Endothelial cell of umbilical vein (primary cell): ENCODE data around the gene MLC1. TPM values are rescaled to one million over a fixed set of nuclear protein-coding genes. Genes with fewer than 3 reads are reported as not detected.

Experiments used
- BruUV-seq: library from RNA; stranded (reverse); fragments of 400-500 nt; replicated peaks from 2 replicates; lab custom pipeline; 2021; lab: Mats Ljungman, UMichigan
- CTCF ChIA-PET: fragments of 300-600, 350-600 bp; sonication (Branson Sonifier 250); formaldehyde crosslinking; loops from one replicate; lab custom pipeline; 2021; ENCODE audit warnings: antibody characterized with exemption, inconsistent platforms; lab: Charles Lee
- POLR2A ChIA-PET: fragments of 300-600, 350-600 bp; sonication (Branson Sonifier 250); formaldehyde crosslinking; loops from one replicate; lab custom pipeline; 2021; ENCODE audit warnings: antibody characterized with exemption, inconsistent platforms; lab: Charles Lee
- DNase-seq: peaks from one replicate; pipeline ENCODE4 v3.0.0-alpha.2; 2011; ENCODE audit warnings: low read depth, low spot score
- FAIRE-seq: peaks from 2 replicates; lab custom pipeline; 2011; peaks lifted over from hg19 to GRCh38; lab: Jason Lieb, UNC
- H2AFZ ChIP-seq: 2 replicates; pipeline ENCODE4 v1.6.0; 2012; ENCODE audit warnings: low read depth, low read length, control low read depth, inconsistent platforms
- H3K27ac ChIP-seq: 2 replicates; pipeline ENCODE4 v1.5.1; 2011; ENCODE audit warnings: low read depth, mild to moderate bottlenecking, control low read depth, low read length, moderate library complexity; ENCODE audit not compliant: insufficient read depth
- H3K27me3 ChIP-seq, 2 experiments: 2 replicates each; pipeline versions ENCODE4 v1.6.0 to v1.6.1; 2011; ENCODE audit warnings: low read length in 2 of 2, mixed read lengths in 1 of 2; ENCODE audit not compliant: control insufficient read depth in 2 of 2, insufficient read depth in 2 of 2
- H3K36me3 ChIP-seq, 2 experiments: 2 replicates in 1 of 2; 3 replicates in 1 of 2; pipeline ENCODE4 v1.5.1; 2011; ENCODE audit warnings: low read length in 2 of 2, mild to moderate bottlenecking in 1 of 2, moderate library complexity in 1 of 2; ENCODE audit not compliant: control insufficient read depth in 2 of 2, insufficient read depth in 2 of 2; ENCODE audit errors: extremely low read depth in 1 of 2
- H3K4me1 ChIP-seq: 3 replicates; pipeline ENCODE4 v1.5.1; 2011; ENCODE audit warnings: mild to moderate bottlenecking, low read length; ENCODE audit not compliant: control insufficient read depth, insufficient read depth; ENCODE audit errors: extremely low read depth
- H3K4me2 ChIP-seq: 2 replicates; pipeline ENCODE4 v1.6.1; 2011; ENCODE audit warnings: low read length, control low read depth, mixed read lengths; ENCODE audit not compliant: insufficient read depth
- H3K4me3 ChIP-seq, 3 experiments: fragments of 200-600 bp in 1 of 3; sonication (generic), shearing (Covaris generic) in 1 of 3; replicated peaks in 1 of 3; 2 replicates each; pipeline ENCODE4 v1.5.1; 2011 to 2016; ENCODE audit warnings: control low read depth in 3 of 3, low read length in 3 of 3, mild to moderate bottlenecking in 2 of 3, inconsistent platforms in 1 of 3, low read depth in 1 of 3, moderate library complexity in 1 of 3; ENCODE audit not compliant: insufficient read depth in 1 of 3
- H3K79me2 ChIP-seq: 2 replicates; pipeline ENCODE4 v1.6.0; 2012; ENCODE audit warnings: low read length, inconsistent platforms; ENCODE audit not compliant: control insufficient read depth, insufficient read depth
- H3K9ac ChIP-seq: replicated peaks from 2 replicates; pipeline ENCODE3; 2011; ENCODE audit warnings: low read length, control low read depth; ENCODE audit not compliant: insufficient read depth; ENCODE audit errors: extremely low read depth
- H3K9me1 ChIP-seq: replicated peaks from 3 replicates; pipeline ENCODE4 v1.6.0; 2011; ENCODE audit warnings: mild to moderate bottlenecking, low read length; ENCODE audit not compliant: control insufficient read depth, insufficient read depth; ENCODE audit errors: extremely low read depth
- H3K9me3 ChIP-seq: replicated peaks from 2 replicates; pipeline ENCODE4 v1.5.1; 2012; ENCODE audit warnings: low read length, inconsistent platforms; ENCODE audit not compliant: control insufficient read depth, insufficient read depth
- H4K20me1 ChIP-seq: replicated peaks from 2 replicates; pipeline ENCODE3; 2011; ENCODE audit warnings: mild to moderate bottlenecking, low read length; ENCODE audit not compliant: control insufficient read depth, insufficient read depth; ENCODE audit errors: extremely low read depth
- CTCF ChIP-seq, 2 donors: IDR thresholded peaks; 1 replicate in 1 of 2; 2 replicates in 1 of 2; pipeline ENCODE4 v1.5.1; 2011; ENCODE audit warnings: low read length in 2 of 2, mild to moderate bottlenecking in 2 of 2, moderate library complexity in 2 of 2, control low read depth in 1 of 2, inconsistent platforms in 1 of 2, low read depth in 1 of 2; ENCODE audit not compliant: insufficient read depth in 1 of 2; ENCODE audit errors: extremely low read depth in 1 of 2
- MAX ChIP-seq: IDR thresholded peaks from 2 replicates; pipeline ENCODE4 v1.6.1; 2011; ENCODE audit not compliant: insufficient read depth, insufficient read length
- POLR2AphosphoS5 ChIP-seq: IDR thresholded peaks from 2 replicates; pipeline ENCODE4 v1.6.1; 2012; ENCODE audit warnings: low read depth, mild to moderate bottlenecking, control low read depth, low read length, moderate library complexity; ENCODE audit not compliant: insufficient read depth
- dilution Hi-C: fragments of 300-500 bp; cut with MboI; formaldehyde crosslinking; loops from one replicate; pipeline ENCODE4 v1.15.0; 2019; ENCODE audit warnings: low sequenced_read_pairs; ENCODE audit not compliant: extremely low pct_ligation_motif_present
- intact Hi-C: fragments of 100-400 bp; cut with micrococcal nuclease; formaldehyde crosslinking; loops from one replicate; pipeline ENCODE4 v1.10.0; 2022
- polyA plus RNA-seq, 4 experiments: library from polyadenylated mRNA; depleted of rRNA in 3 of 4; stranded (reverse) in 3 of 4; unstranded in 1 of 4; fragments of >200 nt; gene quantifications; 2 replicates each; pipeline versions ENCODE4 v1.2.1 to v1.2.3, GENCODE V29; 2011 to 2012; ENCODE audit warnings: missing spikeins in 1 of 4
- total RNA-seq: library from RNA; stranded (reverse); gene quantifications from 2 replicates; pipeline ENCODE4 v1.2.3, GENCODE V29; 2021

The MLC1 gene
- total and polyA plus RNA-seq, 2 donors (not counting 3 experiments of a cell fraction or from before 2014, with no cell fraction given): not detected

- no peak overlapping the region for H3K4me3 ChIP-seq
- no peaks in the 10 kb centered on the region for H4K20me1 ChIP-seq
- no peak overlapping the region for H3K9ac ChIP-seq
- H3K4me2 ChIP-seq: no peak overlapping the region
- H3K27me3 ChIP-seq: no peaks in the 10 kb centered on the region
- H3K9me1 ChIP-seq: no peaks in the 10 kb centered on the region
- intact Hi-C loops (no loop called here), dilution Hi-C loops (no loop called here)
- no peaks in the 10 kb centered on the region for H3K4me1 ChIP-seq
- no peak overlapping the region for H3K27ac ChIP-seq
- no peaks in the 10 kb centered on the region for H3K79me2 ChIP-seq
- CTCF ChIA-PET: interaction anchor here (1.3 to 1.5 kb wide), 2 partner anchors 10 to 44 kb away, joined by 3 to 4 read pairs; no protein-coding TSS in a partner anchor
- no peak for FAIRE-seq
- H3K9me3 ChIP-seq: no peaks in the 10 kb centered on the region
- no peak for DNase-seq
- BruUV-seq: no TSS peak
- TF ChIP-seq POLR2AphosphoS5 (no peak), CTCF (IDR thresholded peaks at IDR 0.05; ENCODE audit: extremely low read depth in 1 of 2, insufficient read depth in 1 of 2, low read depth in 1 of 2, low read length in 2 of 2) (no peak)
- H2AFZ ChIP-seq: no peak overlapping the region
- POLR2A ChIA-PET: no interaction called here
- no peaks in the 10 kb centered on the region for H3K36me3 ChIP-seq
These were observed 10.4 kb downstream of the MLC1 start for GRCh38 chr22:50074551-50075530.

GRCh38 chr22:50074056-50074455 lies 11.2 kb downstream of the MLC1 start:
- H2AFZ ChIP-seq: no peak overlapping the region
- H3K4me3 ChIP-seq: no peak overlapping the region
- CTCF ChIA-PET: no interaction called here

More at GRCh38 chr22:50074056-50074455, 11.2 kb downstream of the MLC1 start:
- Histone ChIP-seq H3K9ac (no peak overlapping the region), H3K79me2 (no peaks in the 10 kb centered on the region), H3K36me3 (no peaks in the 10 kb centered on the region), H3K27me3 (no peaks in the 10 kb centered on the region), H3K27ac (no peak overlapping the region), H3K9me3 (no peaks in the 10 kb centered on the region), H3K4me2 (no peak overlapping the region), H3K4me1 (no peaks in the 10 kb centered on the region), H3K9me1 (no peaks in the 10 kb centered on the region), H4K20me1 (no peaks in the 10 kb centered on the region)
- DNase-seq: no peak
- no TSS peak for BruUV-seq
- dilution Hi-C loops (no loop called here), intact Hi-C loops (no loop called here)
- POLR2A ChIA-PET: no interaction called here
- FAIRE-seq: no peak
- TF ChIP-seq MAX: no peak
